HepG2 (cell line): ENCODE measurements around the gene UROS. TPM values are rescaled to one million over a fixed set of nuclear protein-coding genes. Genes with fewer than 3 reads are reported as not detected.

Experiments used
- ATAC-seq: fragments of 200-7000 bp; cut with Tn5 transposase; 3 replicates; pipeline ENCODE4 v1.9.1; 2020; ENCODE audit warnings: mild to moderate bottlenecking, moderate library complexity
- BruUV-seq: library from RNA; stranded (reverse); fragments of 400-500 nt; replicated peaks from 2 replicates; lab custom pipeline; 2021; lab: Mats Ljungman, UMichigan
- CTCF ChIA-PET: fragments of 300-600 bp; formaldehyde crosslinking; extraction: SDS; loops from one replicate; lab custom pipeline; 2021; ENCODE audit warnings: low total read pairs, inconsistent platforms, low intra/inter-chr PET ratio; lab: Yijun Ruan, JAX
- POLR2A ChIA-PET: fragments of 350-600 bp; sonication (Branson Sonifier 250); formaldehyde crosslinking; loops from one replicate; lab custom pipeline; 2020; ENCODE audit warnings: antibody characterized with exemption, inconsistent platforms; lab: Yijun Ruan, JAX
- DNase-seq: peaks from one replicate; pipeline ENCODE4 v3.0.0-alpha.2; 2015; ENCODE audit warnings: low spot score
- FAIRE-seq: peaks from 3 replicates; lab custom pipeline; 2011; peaks lifted over from hg19 to GRCh38; lab: Jason Lieb, UNC
- H2AFZ ChIP-seq: one replicate; pipeline ENCODE4 v1.6.1; 2011; ENCODE audit warnings: low read length, inconsistent platforms
- H3K27ac ChIP-seq: fragments of 300-600 bp; 3 replicates; pipeline ENCODE4 v1.8.0; 2011; ENCODE audit warnings: mixed run types, mild to moderate bottlenecking, mixed read lengths, low read length, inconsistent platforms; ENCODE audit not compliant: insufficient read depth; ENCODE audit errors: extremely low read length
- H3K27me3 ChIP-seq, 2 experiments: fragments of 200-600 bp in 1 of 2; 2 replicates in 1 of 2; 3 replicates in 1 of 2; pipeline versions ENCODE4 v1.6.0 to v1.8.0; 2011; ENCODE audit warnings: low read length in 2 of 2, mild to moderate bottlenecking in 2 of 2, moderate library complexity in 2 of 2, inconsistent platforms in 1 of 2; ENCODE audit not compliant: insufficient read depth in 2 of 2, control insufficient read depth in 1 of 2
- H3K36me3 ChIP-seq, 2 experiments: fragments of 200-600 bp in 1 of 2; replicated peaks in 1 of 2; 2 replicates in 1 of 2; 3 replicates in 1 of 2; pipeline versions ENCODE4 v1.5.1 to v1.8.0; 2011; ENCODE audit warnings: low read length in 2 of 2, inconsistent platforms in 1 of 2; ENCODE audit not compliant: insufficient read depth in 2 of 2, control insufficient read depth in 1 of 2
- H3K4me1 ChIP-seq: 2 replicates; pipeline ENCODE4 v1.5.1; 2012; ENCODE audit warnings: low read length, inconsistent platforms; ENCODE audit not compliant: insufficient read depth
- H3K4me2 ChIP-seq: 2 replicates; pipeline ENCODE4 v1.6.0; 2011; ENCODE audit warnings: low read depth, low read length, inconsistent platforms
- H3K4me3 ChIP-seq, 3 experiments: fragments of 200-600 bp in 1 of 3; sonication (generic), shearing (Covaris generic) in 1 of 3; replicated peaks in 1 of 3; 2 replicates each; pipeline ENCODE4 v1.5.1; 2011 to 2016; ENCODE audit warnings: low read length in 3 of 3, inconsistent platforms in 2 of 3, low read depth in 2 of 3, mild to moderate bottlenecking in 2 of 3, control low read depth in 1 of 3, mixed read lengths in 1 of 3; ENCODE audit not compliant: insufficient read depth in 1 of 3
- H3K79me2 ChIP-seq: one replicate; pipeline ENCODE4 v1.6.1; 2011; ENCODE audit warnings: low read length, inconsistent platforms; ENCODE audit not compliant: insufficient read depth
- H3K9ac ChIP-seq: 2 replicates; pipeline ENCODE4 v1.6.0; 2011; ENCODE audit warnings: mild to moderate bottlenecking, low read depth, low read length, inconsistent platforms; ENCODE audit not compliant: insufficient read depth
- H3K9me3 ChIP-seq: 2 replicates; pipeline ENCODE4 v1.5.1; 2012; ENCODE audit warnings: mild to moderate bottlenecking, low read length
- H4K20me1 ChIP-seq: 2 replicates; pipeline ENCODE4 v1.6.0; 2011; ENCODE audit warnings: inconsistent platforms, mild to moderate bottlenecking, low read length, moderate library complexity; ENCODE audit not compliant: insufficient read depth
- GATAD1 ChIP-seq: IDR thresholded peaks from 2 replicates; pipeline ENCODE4 v1.6.1; 2016; ENCODE audit warnings: missing genetic modification reagents, missing compliant biosample characterization
- KLF11 ChIP-seq: IDR thresholded peaks from 2 replicates; pipeline ENCODE4 v1.6.1; 2016; ENCODE audit warnings: missing compliant biosample characterization
- MEIS1 ChIP-seq: sonication (generic); formaldehyde crosslinking; IDR thresholded peaks from 2 replicates; pipeline ENCODE4 v1.9.0; 2021; ENCODE audit warnings: mild to moderate bottlenecking, missing genetic modification reagents, moderate library complexity, borderline replicate concordance
- POLR2A ChIP-seq, 2 experiments: IDR thresholded peaks; 2 replicates each; pipeline ENCODE4 v1.6.1; 2011; ENCODE audit warnings: low read depth in 2 of 2, low read length in 2 of 2, mild to moderate bottlenecking in 1 of 2, moderate library complexity in 1 of 2; ENCODE audit not compliant: insufficient read depth in 1 of 2
- RNF2 ChIP-seq: fragments of 450-650 bp; conservative IDR thresholded peaks from 2 replicates; pipeline ENCODE4 v1.6.1; 2016; ENCODE audit warnings: low read depth
- SMARCC2 ChIP-seq: fragments of 450-650 bp; IDR thresholded peaks from 2 replicates; pipeline ENCODE4 v1.6.1; 2017; ENCODE audit warnings: antibody characterized with exemption, mild to moderate bottlenecking
- SRY ChIP-seq: sonication (generic); formaldehyde crosslinking; IDR thresholded peaks from 2 replicates; pipeline ENCODE4 v1.8.0; 2022; ENCODE audit warnings: mild to moderate bottlenecking, missing genetic modification reagents
- THAP9 ChIP-seq: sonication (generic); formaldehyde crosslinking; IDR thresholded peaks from 2 replicates; pipeline ENCODE4; 2020; ENCODE audit warnings: missing genetic modification reagents, mild to moderate bottlenecking, borderline replicate concordance
- YEATS4 ChIP-seq: sonication (generic); formaldehyde crosslinking; IDR thresholded peaks from 2 replicates; pipeline ENCODE4 v1.4.0; 2020; ENCODE audit warnings: missing genetic modification reagents, borderline replicate concordance
- ZNF235 ChIP-seq: sonication (generic); formaldehyde crosslinking; IDR thresholded peaks from 2 replicates; pipeline ENCODE4 v1.8.1; 2023; ENCODE audit warnings: mild to moderate bottlenecking, missing genetic modification reagents, borderline replicate concordance
- ZNF263 ChIP-seq: sonication (generic); formaldehyde crosslinking; IDR thresholded peaks from 2 replicates; pipeline ENCODE4 v1.4.0; 2020; ENCODE audit warnings: missing genetic modification reagents
- ZNF598 ChIP-seq: sonication (generic); formaldehyde crosslinking; IDR thresholded peaks from 2 replicates; pipeline ENCODE4 v1.5.1; 2020; ENCODE audit warnings: mild to moderate bottlenecking, missing genetic modification reagents, borderline replicate concordance
- ZNF883 ChIP-seq: sonication (generic); formaldehyde crosslinking; IDR thresholded peaks from 2 replicates; pipeline ENCODE4 v1.5.1; 2020; ENCODE audit warnings: mild to moderate bottlenecking, missing genetic modification reagents; ENCODE audit errors: not compliant biosample characterization
- WGBS: methylation state at CpG from one replicate; pipeline ENCODE4 v1.1.6; 2017; ENCODE audit warnings: low lambda C conversion rate; 5-methylcytosine and 5-hydroxymethylcytosine counted together
- in situ Hi-C: cut with HindIII; loops from 2 replicates; pipeline ENCODE4 v1.10.0; 2017; ENCODE audit warnings: low pct_unique_long_range_greater_than_20kb; ENCODE audit not compliant: extremely low pct_ligation_motif_present
- intact Hi-C: fragments of 100-400 bp; cut with micrococcal nuclease; formaldehyde crosslinking; loops from one replicate; pipeline ENCODE4 v1.10.0; 2022; ENCODE audit not compliant: unreplicated experiment
- polyA plus RNA-seq, 8 experiments: library from polyadenylated mRNA; depleted of rRNA in 3 of 8; stranded (reverse) in 7 of 8; unstranded in 1 of 8; fragments of >200 nt; fragmentation: Illumina TruSeq in 4 of 8; extraction: Trizol in 4 of 8; gene quantifications; 2 replicates each; pipeline versions ENCODE4 v1.2.1 to v1.2.3, GENCODE V29; 2011 to 2016; ENCODE audit warnings: low read depth in 4 of 8, missing spikeins in 1 of 8, mixed read lengths in 1 of 8; ENCODE audit not compliant: insufficient read depth in 1 of 8
- total RNA-seq, 5 experiments: library from RNA; depleted of rRNA; stranded (reverse); fragments of >200 nt; fragmentation: Illumina TruSeq; extraction: Trizol; gene quantifications; 2 replicates each; pipeline ENCODE4 v1.2.3, GENCODE V29; 2016; ENCODE audit warnings: low read depth in 1 of 5

Gene UROS
- total and polyA plus RNA-seq, 2 of the 13 experiments (the other 11 are each of a cell fraction or from before 2014, with no cell fraction given), result 14.8 to 49.9 TPM

GRCh38 chr10:125781374-125781773 lies 41.7 kb downstream of the UROS start (continued):
- TF ChIP-seq ZNF235 (CRISPR knock-in tag) (no peak), GATAD1 (CRISPR knock-in tag) (no peak)
- TF ChIP-seq, all 625 proteins: peak for 0

- no TSS peak for BruUV-seq
Observed at GRCh38 chr10:125779403-125780327, 43.4 kb downstream of the UROS start.

GRCh38 chr10:125778556-125778955 lies 44.5 kb downstream of the UROS start:
- FAIRE-seq (no peak), DNase-seq (no peak), ATAC-seq (no peak)
- no peak overlapping the region for H2AFZ ChIP-seq
- H3K27me3 ChIP-seq, result no peaks in the 10 kb centered on the region; a peak in 3 of 5 replicates
- in situ Hi-C loops (no loop called here), intact Hi-C loops (loop anchor here (10.0 kb wide), 1 partner anchor 46 kb away; the partner anchor contains the start of genes BCCIP and UROS)
- H3K4me3 ChIP-seq, result no peak overlapping the region
- H3K36me3 ChIP-seq, result no peaks in the 10 kb centered on the region
- no peaks in the 10 kb centered on the region for H3K79me2 ChIP-seq
- no peaks in the 10 kb centered on the region for H3K9me3 ChIP-seq
- peaks cover 23% of the 10 kb centered on the region for H3K4me1 ChIP-seq
- POLR2A ChIA-PET, result interaction anchor here (0.9 kb wide), 1 partner anchor 45 kb away, joined by 3 read pairs; the partner anchor contains the start of genes BCCIP and UROS
- no peak for TF ChIP-seq SRY (CRISPR knock-in tag)
- TF ChIP-seq MEIS1, result no peak
- no peak for TF ChIP-seq THAP9 (CRISPR knock-in tag)
- no peak for TF ChIP-seq KLF11 (CRISPR knock-in tag)
- no peak for TF ChIP-seq POLR2A (IDR thresholded peaks at IDR 0.05; ENCODE audit: insufficient read depth in 1 of 2, low read depth in 2 of 2, low read length in 2 of 2)
- TF ChIP-seq YEATS4 (CRISPR knock-in tag), result no peak
- no peak for TF ChIP-seq SMARCC2
- no peak for TF ChIP-seq ZNF883 (CRISPR knock-in tag)
- no peak for TF ChIP-seq RNF2
- 47% methylated on average over 4 of the region's 5 CpGs for WGBS
- CTCF ChIA-PET, result no interaction called here
- no peak overlapping the region for H3K9ac ChIP-seq
- no peak overlapping the region for H3K4me2 ChIP-seq
- no TSS peak for BruUV-seq
- H4K20me1 ChIP-seq, result no peaks in the 10 kb centered on the region
- no peak overlapping the region for H3K27ac ChIP-seq

More at GRCh38 chr10:125779403-125780327, 43.4 kb downstream of the UROS start:
- ATAC-seq (no peak), FAIRE-seq (no peak), DNase-seq (no peak)
- intact Hi-C loops (loop anchor here (10.0 kb wide), 1 partner anchor 45 kb away; the partner anchor contains the start of genes BCCIP and UROS), in situ Hi-C loops (no loop called here)
- H3K4me2 ChIP-seq, result no peak overlapping the region
- H4K20me1 ChIP-seq, result no peaks in the 10 kb centered on the region
- no peak overlapping the region for H3K4me3 ChIP-seq
- H3K9me3 ChIP-seq, result no peaks in the 10 kb centered on the region
- H3K9ac ChIP-seq, result no peak overlapping the region
- POLR2A ChIA-PET, result interaction anchor here (1.2 kb wide), 1 partner anchor 60 kb away, joined by 3 read pairs; the partner anchor contains the start of gene EDRF1
- H3K27ac ChIP-seq, result no peak overlapping the region
- TF ChIP-seq ZNF598 (CRISPR knock-in tag) (no peak), ZNF263 (CRISPR knock-in tag) (peak; percentile 72)
- H2AFZ ChIP-seq, result no peak overlapping the region
- 55% methylated on average over 8 of the region's 10 CpGs for WGBS
- no peaks in the 10 kb centered on the region for H3K36me3 ChIP-seq
- CTCF ChIA-PET, result no interaction called here
- H3K79me2 ChIP-seq, result no peaks in the 10 kb centered on the region
- no peaks in the 10 kb centered on the region; a peak in 3 of 5 replicates for H3K27me3 ChIP-seq
- peaks cover 23% of the 10 kb centered on the region for H3K4me1 ChIP-seq
